Lower leg skin (tissue), 4 donors: ENCODE results near the gene SORCS2. TPM values are rescaled to one million over a fixed set of nuclear protein-coding genes. Genes with fewer than 3 reads are reported as not detected.

Source experiments
- DNase-seq, 2 donors: peaks; one replicate each; pipeline ENCODE4 v3.0.0-alpha.2; 2019; ENCODE audit warnings: low spot score in 2 of 2
- H3K4me3 ChIP-seq: fragments of 200-600 bp; sonication (generic); 2 replicates; pipeline ENCODE4 v1.5.1; 2017; ENCODE audit warnings: mild to moderate bottlenecking, low read depth; ENCODE audit not compliant: poor library complexity, severe bottlenecking
- POLR2A ChIP-seq, 2 donors: fragments of 450-650 bp; IDR thresholded peaks; one replicate each; pipeline ENCODE4 v1.6.1; 2016 to 2017; ENCODE audit warnings: antibody characterized with exemption in 2 of 2, mild to moderate bottlenecking in 1 of 2, moderate library complexity in 1 of 2
- WGBS, 2 donors: methylation state at CpG; one replicate each; pipeline ENCODE4 v1.1.5; 2018; 5-methylcytosine and 5-hydroxymethylcytosine counted together
- intact Hi-C: fragments of 100-400 bp; cut with DNase I; formaldehyde crosslinking; loops from one replicate; pipeline ENCODE4 v1.15.0; 2023; ENCODE audit warnings: low total_unique reads
- total RNA-seq, 4 donors: library from RNA; depleted of rRNA; stranded (reverse); fragments of >200 nt; gene quantifications; one replicate each; pipeline ENCODE4 v1.1.0, GENCODE V29; 2016
- TF ChIP-seq, protein P1 (sequence below), 3 donors: fragments of 450-650 bp; IDR thresholded peaks; one replicate each; pipeline ENCODE4 v1.5.1; 2016; ENCODE audit warnings: antibody characterized with exemption in 3 of 3, mild to moderate bottlenecking in 3 of 3, moderate library complexity in 2 of 3

The SORCS2 gene
- total RNA-seq, 4 donors from 2014 or later, result 1.1 to 6.4 (median 1.5) TPM

DNA sequence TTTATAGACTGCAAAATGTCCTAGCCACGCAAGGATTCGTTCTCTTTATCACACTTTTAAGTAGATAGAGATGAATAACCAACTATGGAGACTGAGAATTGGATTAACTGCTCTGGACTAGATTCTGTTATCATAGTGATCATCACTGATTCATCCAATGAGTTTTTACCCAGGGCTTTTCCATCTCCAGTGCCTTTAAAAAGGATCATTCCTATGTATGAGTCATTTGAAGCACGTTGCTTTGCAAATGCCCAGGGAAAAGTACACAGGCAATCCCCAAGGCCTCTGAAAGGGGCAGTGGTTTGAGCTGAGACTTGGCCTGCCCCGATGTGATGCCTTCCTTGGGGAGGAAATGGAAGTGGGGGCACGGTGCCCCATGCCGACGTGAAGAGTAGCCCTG is 365.1 kb downstream of the SORCS2 start:
- DNase-seq, result no peak
- no peak overlapping the region for H3K4me3 ChIP-seq
- intact Hi-C loops, result no loop called here
- TF ChIP-seq, protein P1, sequence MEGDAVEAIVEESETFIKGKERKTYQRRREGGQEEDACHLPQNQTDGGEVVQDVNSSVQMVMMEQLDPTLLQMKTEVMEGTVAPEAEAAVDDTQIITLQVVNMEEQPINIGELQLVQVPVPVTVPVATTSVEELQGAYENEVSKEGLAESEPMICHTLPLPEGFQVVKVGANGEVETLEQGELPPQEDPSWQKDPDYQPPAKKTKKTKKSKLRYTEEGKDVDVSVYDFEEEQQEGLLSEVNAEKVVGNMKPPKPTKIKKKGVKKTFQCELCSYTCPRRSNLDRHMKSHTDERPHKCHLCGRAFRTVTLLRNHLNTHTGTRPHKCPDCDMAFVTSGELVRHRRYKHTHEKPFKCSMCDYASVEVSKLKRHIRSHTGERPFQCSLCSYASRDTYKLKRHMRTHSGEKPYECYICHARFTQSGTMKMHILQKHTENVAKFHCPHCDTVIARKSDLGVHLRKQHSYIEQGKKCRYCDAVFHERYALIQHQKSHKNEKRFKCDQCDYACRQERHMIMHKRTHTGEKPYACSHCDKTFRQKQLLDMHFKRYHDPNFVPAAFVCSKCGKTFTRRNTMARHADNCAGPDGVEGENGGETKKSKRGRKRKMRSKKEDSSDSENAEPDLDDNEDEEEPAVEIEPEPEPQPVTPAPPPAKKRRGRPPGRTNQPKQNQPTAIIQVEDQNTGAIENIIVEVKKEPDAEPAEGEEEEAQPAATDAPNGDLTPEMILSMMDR (IDR thresholded peaks at IDR 0.05), result no peak
- TF ChIP-seq POLR2A (IDR thresholded peaks at IDR 0.05), result no peak
- WGBS, 2 donors, result 60 to 70% methylated on average over 7 of the region's 7 CpGs

- no peak overlapping the region for H3K4me3 ChIP-seq
- TF ChIP-seq, protein P1 (IDR thresholded peaks at IDR 0.05), result no peak
- no peak for TF ChIP-seq POLR2A (IDR thresholded peaks at IDR 0.05)
- intact Hi-C loops, result no loop called here
- no peak for DNase-seq
- WGBS, 2 donors, result 97% methylated on average over 5 to 7 of the region's 7 CpGs
These were observed 366.1 kb downstream of the SORCS2 start for GRCh38 chr4:7558436-7558835.

GRCh38 chr4:7559316-7559715 is 367.0 kb downstream of the SORCS2 start:
- no peak overlapping the region for H3K4me3 ChIP-seq
- 84 to 85% methylated on average over 7 of the region's 7 CpGs for WGBS, 2 donors
- no peak for DNase-seq
- no peak for TF ChIP-seq POLR2A (IDR thresholded peaks at IDR 0.05)
- TF ChIP-seq, protein P1 (IDR thresholded peaks at IDR 0.05), result no peak
- intact Hi-C loops, result no loop called here

DNA sequence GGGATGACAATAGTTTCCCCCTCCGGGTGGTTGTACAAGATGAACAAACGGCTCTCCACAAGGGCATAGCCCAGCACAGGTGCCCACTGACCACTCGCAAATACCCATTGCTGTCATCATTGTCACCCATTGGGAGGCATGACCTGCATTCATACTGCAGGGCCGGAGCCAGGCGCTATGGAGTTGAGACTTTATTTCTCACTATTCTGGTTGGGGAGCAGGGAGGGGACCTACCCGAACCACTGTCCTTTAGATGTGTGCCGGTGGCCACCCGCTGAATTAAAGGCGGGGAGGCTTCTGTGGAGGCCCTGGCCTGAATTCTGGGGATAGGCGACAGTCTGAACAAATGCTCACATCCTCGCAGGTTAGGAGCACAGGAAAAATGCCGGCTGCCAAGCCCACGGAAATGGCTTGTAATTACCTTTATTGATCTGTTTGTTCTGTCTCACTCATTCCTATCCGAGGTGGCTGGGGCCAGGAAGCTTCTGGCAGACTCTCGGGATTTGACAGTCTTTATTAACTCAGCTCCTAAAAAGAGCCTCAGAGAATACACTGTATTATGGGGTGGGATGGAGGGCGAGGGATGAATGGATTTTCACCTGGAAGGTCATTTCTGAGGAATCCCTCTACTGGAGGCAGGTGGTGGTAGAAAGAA is 367.5 kb downstream of the SORCS2 start:
- DNase-seq, result no peak
- 90 to 91% methylated on average over 16 of the region's 16 CpGs for WGBS, 2 donors
- intact Hi-C loops, result no loop called here
- no peak overlapping the region for H3K4me3 ChIP-seq
- TF ChIP-seq POLR2A (IDR thresholded peaks at IDR 0.05), result no peak
- TF ChIP-seq, protein P1 (IDR thresholded peaks at IDR 0.05), result no peak

GRCh38 chr4:7561557-7561956 is 369.2 kb downstream of the SORCS2 start:
- TF ChIP-seq, protein P1 (IDR thresholded peaks at IDR 0.05), result no peak
- TF ChIP-seq POLR2A (IDR thresholded peaks at IDR 0.05), result no peak
- no peak for DNase-seq
- intact Hi-C loops, result no loop called here
- H3K4me3 ChIP-seq, result no peak overlapping the region
- 69 to 87% methylated on average over 2 of the region's 2 CpGs for WGBS, 2 donors

- 69 to 76% methylated on average over 5 of the region's 5 CpGs for WGBS, 2 donors
- no peak overlapping the region for H3K4me3 ChIP-seq
- DNase-seq, result no peak
- intact Hi-C loops, result no loop called here
- no peak for TF ChIP-seq POLR2A (IDR thresholded peaks at IDR 0.05)
- TF ChIP-seq, protein P1 (IDR thresholded peaks at IDR 0.05), result no peak
These were observed 371.9 kb downstream of the SORCS2 start for GRCh38 chr4:7564242-7564641.
